Measurements from ENCODE around the gene FOXJ2. TPM values are rescaled to one million over a fixed set of nuclear protein-coding genes. Genes with fewer than 3 reads are reported as not detected.

FOXJ2 gene
- total RNA-seq, 1 experiment from 2014 or later = 5.5 TPM

DNA sequence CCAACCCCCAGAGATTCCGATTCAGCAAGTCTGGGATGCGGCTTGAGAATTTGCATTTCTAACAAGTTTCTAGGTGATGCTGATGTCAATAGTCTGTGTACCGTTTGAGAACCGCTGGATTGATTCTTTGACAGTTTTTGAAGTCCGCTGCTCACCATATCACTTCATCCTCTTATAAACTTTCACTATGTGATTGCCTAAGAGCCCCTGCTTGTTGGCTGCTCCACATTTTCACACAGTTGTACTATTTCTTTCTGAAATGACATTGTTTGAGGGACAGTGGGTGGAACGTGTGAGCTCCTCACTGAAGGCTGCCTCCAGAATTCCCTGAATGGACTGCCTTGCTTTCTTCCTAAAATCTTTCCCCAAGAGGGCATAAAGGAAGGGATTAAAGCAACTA lies 26.0 kb downstream of the FOXJ2 start:
- Histone ChIP-seq H3K27ac (ENCODE audit: insufficient read length, low read depth, low read length) (no peak overlapping the region), H4K91ac (ENCODE audit: insufficient read length, low read depth, low read length) (no peak overlapping the region), H2BK12ac (ENCODE audit: insufficient read length, low read depth, low read length) (no peak overlapping the region), H3K27me3 (ENCODE audit: insufficient read depth, low read length) (no peaks in the 10 kb centered on the region), H3K4ac (ENCODE audit: low read depth, low read length) (no peak overlapping the region), H3T11ph (ENCODE audit: low read length) (no peak overlapping the region), H3K4me2 (ENCODE audit: insufficient read depth, insufficient read length, low read length) (no peak overlapping the region), H2BK15ac (ENCODE audit: low read depth, low read length) (no peak overlapping the region), H3K56ac (ENCODE audit: insufficient read length, low read depth, low read length) (no peak overlapping the region), H2AK5ac (ENCODE audit: insufficient read length, low read length) (no peak overlapping the region), H2AFZ (ENCODE audit: low read length) (no peak overlapping the region), H3K23ac (ENCODE audit: insufficient read length, low read depth, low read length) (no peak overlapping the region), H2BK120ac (ENCODE audit: low read depth, low read length, poor library complexity, severe bottlenecking) (no peak overlapping the region), H3K4me1 (ENCODE audit: insufficient read depth, low read length) (no peaks in the 10 kb centered on the region; the same call in 1 of the 2 replicates), H3K23me2 (ENCODE audit: insufficient read length, low read depth, low read length, poor library complexity, severe bottlenecking) (no peaks in the 10 kb centered on the region), H4K5ac (ENCODE audit: insufficient read length, low read depth, low read length) (no peak overlapping the region), H4K20me1 (ENCODE audit: control insufficient read depth, insufficient read depth, insufficient read length) (no peaks in the 10 kb centered on the region), H3K79me2 (ENCODE audit: insufficient read depth, low read length) (no peaks in the 10 kb centered on the region), H4K8ac (replicated peaks; ENCODE audit: insufficient read length, low read depth, low read length) (no peak overlapping the region), H3K14ac (ENCODE audit: insufficient read depth, low read length) (no peak overlapping the region), H3K79me1 (ENCODE audit: insufficient read depth, low read depth, low read length, poor library complexity, severe bottlenecking) (no peaks in the 10 kb centered on the region), H2BK20ac (ENCODE audit: low read depth, low read length, poor library complexity, severe bottlenecking) (no peak overlapping the region), H2BK5ac (ENCODE audit: insufficient read length, low read length) (no peak overlapping the region), H3K9ac (ENCODE audit: extremely low read depth, insufficient read length, low read length) (no peak overlapping the region), H3K18ac (ENCODE audit: insufficient read length, low read depth, low read length) (no peak overlapping the region), H3K9me3 (ENCODE audit: control insufficient read depth, low read depth, low read length) (no peaks in the 10 kb centered on the region)
- H3K9me3 Mint-ChIP-seq = no peaks in the 10 kb centered on the region
- H3K36me3 Mint-ChIP-seq (ENCODE audit: insufficient read depth in 1 of 3, low read depth in 3 of 3) = no peaks in the 10 kb centered on the region; a peak in 1 of 7 replicates
- no peak overlapping the region for H3K27ac Mint-ChIP-seq
- TF ChIP-seq, protein P1, sequence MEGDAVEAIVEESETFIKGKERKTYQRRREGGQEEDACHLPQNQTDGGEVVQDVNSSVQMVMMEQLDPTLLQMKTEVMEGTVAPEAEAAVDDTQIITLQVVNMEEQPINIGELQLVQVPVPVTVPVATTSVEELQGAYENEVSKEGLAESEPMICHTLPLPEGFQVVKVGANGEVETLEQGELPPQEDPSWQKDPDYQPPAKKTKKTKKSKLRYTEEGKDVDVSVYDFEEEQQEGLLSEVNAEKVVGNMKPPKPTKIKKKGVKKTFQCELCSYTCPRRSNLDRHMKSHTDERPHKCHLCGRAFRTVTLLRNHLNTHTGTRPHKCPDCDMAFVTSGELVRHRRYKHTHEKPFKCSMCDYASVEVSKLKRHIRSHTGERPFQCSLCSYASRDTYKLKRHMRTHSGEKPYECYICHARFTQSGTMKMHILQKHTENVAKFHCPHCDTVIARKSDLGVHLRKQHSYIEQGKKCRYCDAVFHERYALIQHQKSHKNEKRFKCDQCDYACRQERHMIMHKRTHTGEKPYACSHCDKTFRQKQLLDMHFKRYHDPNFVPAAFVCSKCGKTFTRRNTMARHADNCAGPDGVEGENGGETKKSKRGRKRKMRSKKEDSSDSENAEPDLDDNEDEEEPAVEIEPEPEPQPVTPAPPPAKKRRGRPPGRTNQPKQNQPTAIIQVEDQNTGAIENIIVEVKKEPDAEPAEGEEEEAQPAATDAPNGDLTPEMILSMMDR (conservative IDR thresholded peaks at IDR 0.05) = no peak
- H3K4me1 Mint-ChIP-seq = peaks cover 6 to 13% of the 10 kb centered on the region in 2 experiments
- H3K27me3 Mint-ChIP-seq (ENCODE audit: low read depth) = peaks cover 1% of the 10 kb centered on the region; the same call in 1 of the 2 replicates
- no peak overlapping the region for H3K4me3 Mint-ChIP-seq
- WGBS (ENCODE audit: extremely low coverage, insufficient read length, low lambda C conversion rate) = no CpG with 5 or more reads among the region's 6 CpGs
- DNase-seq = no peak

All from H9 (cell line).